NCI-H1105 treated with DMSO at 0.1 percent for 48 hours (cell line): ENCODE data around the gene FSTL4.

Source experiments
- DNase-seq: peaks from one replicate; lab custom pipeline; 2025; lab: John Stamatoyannopoulos, UW

Gene FSTL4

GRCh38 chr5:133319905-133320520 lies 292.3 kb downstream of the FSTL4 start:
- DNase-seq = no peak

- DNase-seq = no peak
Observed at GRCh38 chr5:133319244-133319643, 293.1 kb downstream of the FSTL4 start.

- no peak for DNase-seq
Observed at GRCh38 chr5:133317558-133317957, 294.8 kb downstream of the FSTL4 start.

- no peak for DNase-seq
Observed at GRCh38 chr5:133316346-133317343, 295.7 kb downstream of the FSTL4 start.

GRCh38 chr5:133314086-133314485 lies 298.3 kb downstream of the FSTL4 start:
- no peak for DNase-seq

GRCh38 chr5:133311176-133311575 lies 301.2 kb downstream of the FSTL4 start:
- no peak for DNase-seq

GRCh38 chr5:133309984-133310621 lies 302.2 kb downstream of the FSTL4 start:
- DNase-seq = no peak

- DNase-seq = no peak
Observed at GRCh38 chr5:133309166-133309795, 303.1 kb downstream of the FSTL4 start.

GRCh38 chr5:133307275-133307674 lies 305.1 kb downstream of the FSTL4 start:
- DNase-seq = no peak

- DNase-seq = no peak
Observed at GRCh38 chr5:133304707-133305216, 307.6 kb downstream of the FSTL4 start.

GRCh38 chr5:133304178-133304577 lies 308.2 kb downstream of the FSTL4 start:
- DNase-seq = no peak

- no peak for DNase-seq
Observed at GRCh38 chr5:133303298-133303697, 309.0 kb downstream of the FSTL4 start.

- DNase-seq = no peak
Observed at GRCh38 chr5:133299728-133300127, 312.6 kb downstream of the FSTL4 start.

- no peak for DNase-seq
Observed at GRCh38 chr5:133299021-133299420, 313.3 kb downstream of the FSTL4 start.

- DNase-seq = no peak
Observed at GRCh38 chr5:133298447-133298846, 313.9 kb downstream of the FSTL4 start.

GRCh38 chr5:133297293-133297692 lies 315.0 kb downstream of the FSTL4 start:
- DNase-seq = no peak

GRCh38 chr5:133296624-133297023 lies 315.7 kb downstream of the FSTL4 start:
- DNase-seq = no peak

- no peak for DNase-seq
Observed at GRCh38 chr5:133295520-133295919, 316.8 kb downstream of the FSTL4 start.

- DNase-seq = peak; percentile 29
Observed at GRCh38 chr5:133294380-133294779, 318.0 kb downstream of the FSTL4 start.

- DNase-seq = peak; percentile 14
Observed at GRCh38 chr5:133293960-133294359, 318.4 kb downstream of the FSTL4 start.

- DNase-seq = no peak
Observed at GRCh38 chr5:133292300-133292699, 320.0 kb downstream of the FSTL4 start.

- DNase-seq = no peak
Observed at GRCh38 chr5:133291524-133291923, 320.8 kb downstream of the FSTL4 start.
